Activated naive CD4-positive, alpha-beta T cell treated with anti-CD3 and anti-CD28 coated beads, Interleukin-2, amount 10 ng/mL, durations not matched to agents 7 days and 5 days (primary cell): ENCODE measurements around the gene RNLS.

Experiments used
- CTCF ChIA-PET: fragments of 350-600 bp; sonication (Branson Sonifier 250); formaldehyde crosslinking; loops from one replicate; lab custom pipeline; 2021; ENCODE audit warnings: antibody characterized with exemption; lab: Charles Lee
- DNase-seq: peaks from one replicate; pipeline ENCODE4 v3.0.0-alpha.2; 2020
- H3K27ac Mint-ChIP-seq: one replicate; pipeline ENCODE4 v1.8.0; 2021; ENCODE audit warnings: mild to moderate bottlenecking, moderate library complexity, mixed read lengths
- H3K27me3 Mint-ChIP-seq: one replicate; pipeline ENCODE4 v1.8.0; 2021; ENCODE audit warnings: mild to moderate bottlenecking, mixed read lengths
- H3K36me3 Mint-ChIP-seq: one replicate; pipeline ENCODE4 v1.8.0; 2021; ENCODE audit warnings: mixed read lengths
- H3K4me1 Mint-ChIP-seq: one replicate; pipeline ENCODE4 v1.8.0; 2021; ENCODE audit warnings: mixed read lengths
- H3K4me3 Mint-ChIP-seq: one replicate; pipeline ENCODE4 v1.8.0; 2021; ENCODE audit warnings: mild to moderate bottlenecking, moderate library complexity, mixed read lengths
- H3K9me3 Mint-ChIP-seq: one replicate; pipeline ENCODE4 v1.8.0; 2021; ENCODE audit warnings: mixed read lengths

The RNLS gene

DNA sequence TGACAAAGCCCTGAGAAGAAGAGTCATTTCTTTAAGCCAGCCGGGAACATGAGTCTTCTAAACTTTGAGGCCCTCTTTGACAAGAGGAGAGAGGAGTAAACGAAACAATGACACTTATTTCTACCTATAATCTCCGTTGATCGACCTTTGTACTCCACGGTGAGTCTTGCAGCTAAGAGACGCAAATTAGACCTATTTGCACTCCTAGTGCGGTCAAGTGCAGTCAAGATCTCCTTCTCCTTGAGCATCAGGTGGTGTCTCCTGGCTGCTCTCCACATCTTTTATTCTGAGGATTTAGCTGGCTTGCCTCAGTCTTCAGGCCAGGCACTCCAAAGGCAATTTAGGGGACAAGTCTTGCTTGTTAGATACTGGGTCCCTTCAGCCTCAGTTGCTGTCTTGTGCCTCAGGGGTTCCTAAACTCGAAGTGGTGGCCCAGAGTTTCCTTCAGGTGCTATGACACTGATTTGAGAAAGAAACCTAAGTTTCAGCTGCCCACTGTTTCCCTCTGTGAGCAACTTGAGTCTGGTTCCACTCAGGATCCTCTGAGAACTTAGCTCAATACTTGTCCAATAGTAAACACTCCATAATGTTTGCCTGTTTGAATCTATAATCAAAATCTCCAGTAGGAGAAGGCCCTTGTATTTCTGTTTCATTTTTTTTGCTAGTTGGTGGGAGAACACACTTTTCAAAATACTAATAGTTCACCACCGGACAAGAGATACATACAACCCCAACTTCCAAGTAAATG is 312.9 kb downstream of the RNLS start:
- Mint-ChIP-seq H3K27ac (peak overlapping the region; percentile 93), H3K27me3 (peaks cover 26% of the 10 kb centered on the region), H3K9me3 (no peaks in the 10 kb centered on the region), H3K4me1 (peaks cover 52% of the 10 kb centered on the region), H3K36me3 (peaks cover 6% of the 10 kb centered on the region), H3K4me3 (no peak overlapping the region)
- DNase-seq, result no peak
- CTCF ChIA-PET, result interaction anchor here (1.2 to 3.3 kb wide), 3 partner anchors 114 to 282 kb away, joined by 3 to 21 read pairs (median 3); no protein-coding TSS in a partner anchor

DNA sequence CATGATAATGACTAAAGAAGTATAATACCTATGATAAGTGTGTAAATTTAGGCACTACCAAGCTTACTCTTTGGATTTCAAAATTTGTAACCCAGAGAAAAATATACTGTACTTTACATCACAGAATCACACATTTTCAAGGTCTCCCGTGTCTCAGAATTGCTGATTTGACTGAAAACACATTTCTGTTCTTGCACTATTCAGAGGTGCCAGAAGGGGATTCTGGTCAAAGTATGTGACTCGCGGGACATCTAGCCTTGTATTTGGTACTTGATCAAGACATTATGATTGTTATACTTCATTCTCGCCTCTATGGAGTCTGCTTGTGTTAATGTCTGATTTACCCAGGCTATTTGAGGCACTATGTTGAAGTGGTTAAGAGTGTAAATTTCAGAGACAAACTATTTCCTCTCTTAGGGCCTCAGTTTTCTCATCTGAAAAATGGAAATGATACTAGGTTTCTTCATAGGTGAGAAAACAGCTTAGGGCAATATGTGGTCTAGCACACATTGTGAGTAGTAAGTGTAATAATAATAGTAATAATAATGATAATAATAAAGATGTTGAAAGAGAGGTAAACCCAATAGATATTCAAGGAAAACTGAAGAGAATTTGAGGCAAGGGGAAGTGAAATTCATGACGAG is 320.4 kb downstream of the RNLS start:
- no peak for DNase-seq
- Mint-ChIP-seq H3K4me3 (no peak overlapping the region), H3K9me3 (peaks cover 4% of the 10 kb centered on the region), H3K36me3 (peaks cover 7% of the 10 kb centered on the region), H3K27ac (no peak overlapping the region), H3K4me1 (peaks cover 12% of the 10 kb centered on the region), H3K27me3 (peaks cover 16% of the 10 kb centered on the region)
- CTCF ChIA-PET, result no interaction called here

DNA sequence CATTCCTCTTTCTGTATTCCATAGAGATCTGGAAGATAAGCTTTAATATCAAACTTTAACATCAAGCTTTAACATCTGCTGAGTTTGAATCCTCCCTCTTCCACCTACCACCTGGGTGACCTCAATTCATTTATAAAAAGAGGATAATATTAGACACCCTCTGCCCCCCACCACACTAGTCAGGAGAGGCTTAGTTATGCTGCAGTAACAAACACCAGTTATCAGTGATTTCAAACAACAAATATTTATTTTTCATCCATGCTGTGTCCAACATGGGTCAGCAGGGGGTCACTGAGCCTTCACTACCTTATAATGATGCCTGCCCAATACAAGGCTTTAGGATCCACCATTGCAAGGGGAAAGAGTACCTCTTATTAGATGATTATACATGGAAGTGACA is 322.0 kb downstream of the RNLS start:
- Mint-ChIP-seq H3K4me3 (no peak overlapping the region), H3K36me3 (peaks cover 5% of the 10 kb centered on the region), H3K27me3 (peaks cover 4% of the 10 kb centered on the region), H3K9me3 (peaks cover 4% of the 10 kb centered on the region), H3K27ac (no peak overlapping the region), H3K4me1 (peaks cover 4% of the 10 kb centered on the region)
- CTCF ChIA-PET, result no interaction called here
- no peak for DNase-seq

DNA sequence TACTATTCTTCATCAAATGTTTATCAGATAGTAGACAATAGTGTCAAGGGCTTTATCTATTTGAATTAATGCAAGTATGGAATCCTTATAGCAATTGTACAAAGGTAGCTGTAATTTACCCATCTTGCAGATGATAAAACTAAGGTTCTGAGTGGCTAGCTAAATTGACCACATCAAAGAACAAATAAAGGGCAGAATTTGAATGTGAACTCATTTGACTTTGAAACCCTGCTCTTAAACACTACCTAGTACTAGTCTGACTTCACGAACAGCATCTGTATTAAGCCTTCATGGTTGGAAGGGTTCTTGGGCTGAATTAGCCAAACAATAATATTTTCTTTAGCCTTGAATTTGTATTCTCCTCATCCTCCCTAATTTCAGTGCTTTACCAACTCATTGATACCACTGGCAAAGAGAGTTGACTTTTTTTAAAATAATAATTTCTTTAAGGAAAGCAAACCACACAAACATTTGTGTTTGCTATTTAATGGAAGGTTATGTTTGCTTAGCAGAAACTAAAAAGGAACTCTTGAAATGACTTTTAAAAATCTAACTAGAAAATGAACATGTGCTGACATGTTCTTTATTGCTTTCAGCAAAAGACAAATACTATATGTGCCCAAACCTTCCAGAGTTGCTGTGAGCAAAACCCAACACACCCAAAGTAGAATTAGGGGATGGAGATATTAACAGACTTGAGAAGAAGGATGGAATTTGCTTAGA is 322.6 kb downstream of the RNLS start:
- CTCF ChIA-PET, result no interaction called here
- H3K36me3 Mint-ChIP-seq, result peaks cover 5% of the 10 kb centered on the region
- H3K4me3 Mint-ChIP-seq, result no peak overlapping the region
- DNase-seq, result no peak
- peaks cover 4% of the 10 kb centered on the region for H3K4me1 Mint-ChIP-seq
- no peak overlapping the region for H3K27ac Mint-ChIP-seq
- peaks cover 4% of the 10 kb centered on the region for H3K9me3 Mint-ChIP-seq
- peaks cover 8% of the 10 kb centered on the region for H3K27me3 Mint-ChIP-seq

DNA sequence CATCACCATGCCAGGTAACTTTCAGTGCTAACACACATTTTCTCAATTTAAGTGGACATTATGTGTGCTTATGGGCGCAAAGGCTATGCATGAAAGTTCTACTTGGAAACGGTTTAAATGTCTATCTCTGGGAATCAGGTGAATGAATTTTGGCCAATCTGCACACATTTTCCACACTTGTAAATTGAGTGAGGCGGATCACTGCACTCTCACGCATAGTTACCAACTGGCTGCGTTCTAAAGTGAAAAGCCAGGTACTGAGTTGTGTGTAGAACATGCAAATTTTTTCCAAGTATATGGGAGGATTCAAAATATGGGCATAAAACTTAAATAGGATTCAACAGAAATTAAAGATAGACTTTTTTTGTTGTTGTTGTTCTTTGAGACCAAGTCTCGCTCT is 323.7 kb downstream of the RNLS start:
- H3K9me3 Mint-ChIP-seq, result peaks cover 4% of the 10 kb centered on the region
- H3K27me3 Mint-ChIP-seq, result peaks cover 8% of the 10 kb centered on the region
- H3K4me1 Mint-ChIP-seq, result peaks cover 4% of the 10 kb centered on the region
- H3K4me3 Mint-ChIP-seq, result no peak overlapping the region
- H3K27ac Mint-ChIP-seq, result no peak overlapping the region
- CTCF ChIA-PET, result no interaction called here
- DNase-seq, result no peak
- no peaks in the 10 kb centered on the region for H3K36me3 Mint-ChIP-seq

DNA sequence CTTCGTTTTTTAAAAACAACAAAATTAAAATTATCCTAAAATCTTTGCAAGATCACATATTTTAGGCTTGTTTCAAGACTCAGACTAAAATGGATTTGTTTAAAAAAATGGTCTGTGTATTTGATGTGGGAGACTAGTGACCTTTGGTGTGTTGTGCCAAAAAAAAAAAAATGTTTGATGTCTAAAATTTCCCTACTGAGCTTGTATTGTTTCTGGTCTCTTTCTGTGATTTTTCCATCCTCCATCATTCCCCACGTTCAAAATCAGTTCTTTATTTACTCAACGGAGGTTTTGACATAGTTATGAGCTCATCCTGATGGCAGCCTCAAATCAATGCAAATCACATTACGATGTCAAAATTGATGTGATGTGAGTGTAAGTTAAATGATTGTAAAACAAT is 326.2 kb downstream of the RNLS start:
- peaks cover 8% of the 10 kb centered on the region for H3K4me1 Mint-ChIP-seq
- H3K9me3 Mint-ChIP-seq, result peaks cover 3% of the 10 kb centered on the region
- peaks cover 7% of the 10 kb centered on the region for H3K27me3 Mint-ChIP-seq
- CTCF ChIA-PET, result no interaction called here
- DNase-seq, result no peak
- no peak overlapping the region for H3K27ac Mint-ChIP-seq
- H3K4me3 Mint-ChIP-seq, result no peak overlapping the region
- no peaks in the 10 kb centered on the region for H3K36me3 Mint-ChIP-seq

DNA sequence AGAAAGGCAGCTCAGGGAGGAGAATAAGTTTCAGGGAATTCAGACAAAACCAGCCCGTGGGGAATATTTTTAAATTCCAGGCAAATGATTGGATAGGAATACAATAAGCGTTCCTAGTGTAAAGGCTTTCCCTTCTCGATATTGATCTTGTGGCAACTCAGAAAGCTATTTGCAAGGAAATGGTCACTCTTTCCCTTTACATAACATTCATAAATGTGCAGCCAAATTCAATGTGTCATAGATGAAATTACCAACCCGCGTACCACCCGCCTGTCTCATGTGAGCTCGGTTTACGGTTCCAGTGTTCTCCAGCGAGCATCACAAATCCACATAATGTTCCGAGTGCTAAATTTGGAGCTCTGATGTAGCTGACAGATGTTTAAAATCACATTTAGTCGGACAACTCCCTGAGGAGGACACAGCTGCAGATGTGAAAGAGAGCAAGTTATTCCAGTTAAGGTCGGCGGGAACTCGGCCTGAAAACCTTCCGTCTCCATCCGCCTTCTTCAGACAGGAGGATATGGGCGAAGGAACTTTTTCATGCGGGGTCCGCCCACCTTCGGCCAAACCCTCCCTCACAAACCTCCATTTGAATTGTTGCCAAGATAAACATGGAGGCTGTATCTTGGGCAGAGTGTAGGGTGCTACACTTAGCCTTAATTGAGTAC is 327.0 kb downstream of the RNLS start:
- no peak for DNase-seq
- H3K4me1 Mint-ChIP-seq, result peaks cover 8% of the 10 kb centered on the region
- H3K4me3 Mint-ChIP-seq, result no peak overlapping the region
- peaks cover 4% of the 10 kb centered on the region for H3K27me3 Mint-ChIP-seq
- no peaks in the 10 kb centered on the region for H3K36me3 Mint-ChIP-seq
- H3K27ac Mint-ChIP-seq, result no peak overlapping the region
- CTCF ChIA-PET, result no interaction called here
- no peaks in the 10 kb centered on the region for H3K9me3 Mint-ChIP-seq

DNA sequence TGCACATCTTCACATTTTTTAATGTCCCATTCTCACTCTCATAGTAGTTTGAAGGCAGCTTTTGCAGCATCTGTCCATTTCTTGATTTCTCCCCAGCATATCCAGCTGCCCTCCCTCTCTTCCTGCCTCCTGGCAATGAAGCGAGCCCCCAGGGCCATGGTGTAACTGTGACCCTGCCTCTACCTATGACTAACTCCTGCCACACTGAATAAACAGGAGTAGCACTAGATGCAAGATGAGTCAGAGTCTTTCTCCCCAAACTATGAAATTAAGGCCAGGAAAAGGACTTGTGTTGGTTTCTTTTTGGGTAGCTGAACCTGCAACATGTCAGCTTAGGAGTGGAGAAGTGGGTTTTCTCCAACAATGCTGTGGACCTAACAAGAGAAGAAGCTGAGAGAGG is 329.0 kb downstream of the RNLS start:
- H3K36me3 Mint-ChIP-seq, result no peaks in the 10 kb centered on the region
- no peak overlapping the region for H3K27ac Mint-ChIP-seq
- no peak overlapping the region for H3K4me3 Mint-ChIP-seq
- CTCF ChIA-PET, result interaction anchor here (0.5 kb wide), 1 partner anchor 30 kb away, joined by 3 read pairs; no protein-coding TSS in a partner anchor
- peaks cover 4% of the 10 kb centered on the region for H3K27me3 Mint-ChIP-seq
- peaks cover 4% of the 10 kb centered on the region for H3K4me1 Mint-ChIP-seq
- no peak for DNase-seq
- no peaks in the 10 kb centered on the region for H3K9me3 Mint-ChIP-seq

DNA sequence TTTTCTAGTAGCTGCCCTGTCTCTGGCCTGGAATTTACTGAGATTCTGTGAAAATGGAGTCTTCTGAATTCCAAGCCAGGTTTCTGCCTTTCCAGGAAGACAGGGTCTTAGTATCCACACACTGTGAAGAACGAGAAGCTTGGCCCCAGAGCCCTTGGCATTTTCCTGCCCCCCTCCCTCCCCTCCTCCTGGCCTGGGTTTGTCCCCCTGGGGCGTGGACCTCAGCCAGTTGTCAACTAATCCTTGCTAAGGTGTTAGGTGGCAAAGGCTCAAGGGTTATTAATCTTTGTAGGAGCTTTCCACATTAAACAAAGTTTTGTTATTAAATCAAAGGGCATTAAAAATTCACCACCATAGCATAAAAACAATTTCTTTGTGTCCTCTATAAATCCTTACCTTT is 329.5 kb downstream of the RNLS start:
- H3K27ac Mint-ChIP-seq, result no peak overlapping the region
- DNase-seq, result no peak
- H3K36me3 Mint-ChIP-seq, result no peaks in the 10 kb centered on the region
- CTCF ChIA-PET, result interaction anchor here (0.5 kb wide), 1 partner anchor 30 kb away, joined by 3 read pairs; no protein-coding TSS in a partner anchor
- H3K27me3 Mint-ChIP-seq, result peaks cover 4% of the 10 kb centered on the region
- no peak overlapping the region for H3K4me3 Mint-ChIP-seq
- H3K9me3 Mint-ChIP-seq, result no peaks in the 10 kb centered on the region
- peaks cover 4% of the 10 kb centered on the region for H3K4me1 Mint-ChIP-seq

DNA sequence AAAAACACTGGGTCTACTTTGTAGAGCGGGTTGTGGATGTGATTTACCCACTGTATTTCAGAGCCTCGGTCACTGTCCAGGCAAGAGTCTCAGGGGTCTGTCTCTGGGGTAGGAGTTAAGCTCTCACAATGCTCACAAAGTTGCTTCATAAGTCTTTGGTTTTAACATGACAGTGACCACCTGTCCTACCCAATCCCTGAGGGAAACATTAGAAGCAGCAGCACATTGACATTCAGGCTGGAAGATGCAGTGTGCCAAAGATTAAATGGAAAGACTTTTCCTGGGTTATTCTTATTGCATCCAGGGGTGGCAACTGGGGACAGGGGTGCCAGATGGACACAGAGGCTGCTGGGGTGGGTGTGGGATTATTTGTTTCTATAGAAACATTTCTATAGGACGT is 330.0 kb downstream of the RNLS start:
- no peaks in the 10 kb centered on the region for H3K36me3 Mint-ChIP-seq
- H3K4me3 Mint-ChIP-seq, result no peak overlapping the region
- H3K27ac Mint-ChIP-seq, result no peak overlapping the region
- CTCF ChIA-PET, result no interaction called here
- H3K9me3 Mint-ChIP-seq, result no peaks in the 10 kb centered on the region
- no peak for DNase-seq
- H3K4me1 Mint-ChIP-seq, result peaks cover 4% of the 10 kb centered on the region
- H3K27me3 Mint-ChIP-seq, result peaks cover 4% of the 10 kb centered on the region

DNA sequence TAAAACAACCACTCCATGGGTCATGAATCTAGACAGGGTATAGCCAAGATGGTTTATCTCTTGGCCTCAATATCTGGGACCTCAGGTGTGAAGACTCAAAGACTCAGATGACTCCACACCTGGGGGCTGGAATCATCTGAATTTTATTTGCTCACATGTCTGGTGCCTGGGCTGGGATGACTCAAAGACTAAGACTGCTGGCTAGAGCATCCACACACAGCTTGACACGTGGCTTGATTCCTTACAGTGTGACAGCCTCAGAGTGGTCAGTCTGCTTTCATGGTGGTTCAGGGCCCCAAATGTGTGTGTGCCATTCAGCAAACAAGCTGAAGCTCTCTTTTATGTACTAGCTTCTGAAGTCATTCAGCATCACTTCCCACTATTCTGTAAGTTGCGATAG is 333.7 kb downstream of the RNLS start:
- Mint-ChIP-seq H3K27me3 (peaks cover 4% of the 10 kb centered on the region), H3K4me1 (peaks cover 12% of the 10 kb centered on the region), H3K27ac (no peak overlapping the region), H3K4me3 (no peak overlapping the region), H3K9me3 (peaks cover 2% of the 10 kb centered on the region), H3K36me3 (peaks cover 5% of the 10 kb centered on the region)
- CTCF ChIA-PET, result no interaction called here
- DNase-seq, result no peak

DNA sequence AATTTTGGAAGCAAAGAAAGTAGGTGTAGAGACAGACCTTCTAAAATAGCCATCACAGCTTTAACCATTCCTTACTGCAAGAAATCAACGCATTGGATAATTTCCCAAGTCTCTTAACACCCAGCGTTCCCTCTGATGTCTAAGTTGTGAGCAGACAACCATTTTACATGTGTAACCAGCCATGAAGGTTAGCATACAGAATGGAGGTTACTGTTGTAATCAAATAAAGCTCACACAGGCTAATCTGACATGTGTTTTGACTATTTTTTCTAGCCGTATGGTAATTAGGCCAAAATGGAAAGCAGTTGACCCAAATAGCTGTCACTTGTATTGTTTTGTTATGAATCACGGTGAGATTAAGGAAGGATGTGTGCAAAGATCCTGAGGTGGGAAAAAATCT is 336.4 kb downstream of the RNLS start:
- Mint-ChIP-seq H3K9me3 (peaks cover 2% of the 10 kb centered on the region), H3K4me3 (no peak overlapping the region), H3K27me3 (peaks cover 11% of the 10 kb centered on the region), H3K36me3 (peaks cover 5% of the 10 kb centered on the region), H3K4me1 (peaks cover 9% of the 10 kb centered on the region), H3K27ac (no peak overlapping the region)
- DNase-seq, result no peak
- CTCF ChIA-PET, result no interaction called here

DNA sequence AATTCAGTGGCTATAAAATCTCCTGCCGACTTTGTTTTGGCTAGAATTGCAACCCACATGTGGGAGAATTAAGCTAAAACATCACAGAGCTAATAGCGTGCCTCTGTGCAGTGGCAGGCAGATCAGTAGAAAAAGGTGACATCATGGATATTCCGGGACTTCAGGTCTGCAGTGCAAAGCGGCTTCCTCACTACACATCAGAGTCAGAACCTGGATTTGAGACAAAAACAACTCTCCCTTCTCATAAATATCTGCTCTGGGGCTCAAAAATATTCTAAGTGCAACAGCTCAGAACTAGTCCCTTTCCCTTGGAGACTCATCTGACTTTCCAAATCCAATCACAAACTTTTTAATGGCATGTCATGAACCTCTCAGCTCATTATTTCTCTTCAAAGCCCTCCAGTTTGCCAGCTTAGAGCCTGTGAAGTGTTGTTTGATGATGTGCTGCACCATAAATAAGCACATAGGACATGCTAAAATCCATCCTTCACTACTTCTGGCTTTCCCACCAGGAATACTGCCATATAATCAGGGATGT is 337.1 kb downstream of the RNLS start:
- peaks cover 9% of the 10 kb centered on the region for H3K4me1 Mint-ChIP-seq
- no peak overlapping the region for H3K27ac Mint-ChIP-seq
- DNase-seq, result no peak
- CTCF ChIA-PET, result interaction anchor here (0.7 to 1.3 kb wide), 2 partner anchors 82 to 473 kb away, joined by 3 to 6 read pairs; no protein-coding TSS in a partner anchor
- peaks cover 5% of the 10 kb centered on the region for H3K36me3 Mint-ChIP-seq
- peaks cover 2% of the 10 kb centered on the region for H3K9me3 Mint-ChIP-seq
- no peak overlapping the region for H3K4me3 Mint-ChIP-seq
- peaks cover 11% of the 10 kb centered on the region for H3K27me3 Mint-ChIP-seq
